Ovary (tissue), 9 donors: ENCODE results near the gene MME. TPM values are rescaled to one million over a fixed set of nuclear protein-coding genes. Genes with fewer than 3 reads are reported as not detected.

Source experiments
- DNase-seq, 5 donors: peaks; one replicate each; pipeline ENCODE4 v3.0.0-alpha.2; 2019 to 2020
- H3K27ac ChIP-seq, 2 donors: fragments of 200-600 bp; one replicate each; pipeline versions ENCODE4 v1.5.1 to v1.8.0; 2019 to 2022
- H3K27me3 ChIP-seq: fragments of 200-600 bp; one replicate; pipeline ENCODE4 v1.8.0; 2022
- H3K36me3 ChIP-seq: fragments of 200-600 bp; sonication (generic); one replicate; pipeline ENCODE4 v1.5.1; 2019
- H3K4me1 ChIP-seq: one replicate; pipeline ENCODE4 v1.8.1; 2013; ENCODE audit warnings: mild to moderate bottlenecking, moderate library complexity; ENCODE audit not compliant: insufficient read depth
- H3K4me3 ChIP-seq: fragments of 200-600 bp; sonication (generic); one replicate; pipeline ENCODE4 v1.5.1; 2017
- H3K9me3 ChIP-seq, 2 donors: fragments of 200-600 bp in 1 of 2; sonication (generic) in 1 of 2; one replicate each; pipeline versions ENCODE4 v1.5.1 to v1.8.1; 2013 to 2019; ENCODE audit warnings: mild to moderate bottlenecking in 1 of 2, moderate library complexity in 1 of 2
- CTCF ChIP-seq, 3 donors: fragments of 450-650 bp in 2 of 3; fragments of 200-600 bp in 1 of 3; IDR thresholded peaks; one replicate each; pipeline versions ENCODE4 v1.5.1 to v1.8.0; 2016 to 2022; ENCODE audit warnings: antibody characterized with exemption in 3 of 3, mild to moderate bottlenecking in 1 of 3
- EP300 ChIP-seq: sonication (generic); formaldehyde crosslinking; IDR thresholded peaks from one replicate; pipeline ENCODE4 v1.6.1; 2017; ENCODE audit warnings: antibody characterized with exemption
- POLR2A ChIP-seq: fragments of 450-650 bp; IDR thresholded peaks from one replicate; pipeline ENCODE4 v1.6.1; 2017; ENCODE audit warnings: antibody characterized with exemption, mild to moderate bottlenecking, moderate library complexity
- WGBS, 3 donors: extraction: QIAGEN DNeasy Blood & Tissue Kit in 1 of 3; methylation state at CpG; one replicate each; pipeline versions ENCODE4 v1.1.5 to v1.1.7; 2013 to 2017; 5-methylcytosine and 5-hydroxymethylcytosine counted together
- intact Hi-C, 4 donors: fragments of 100-400 bp; cut with DNase I; formaldehyde crosslinking; loops; one replicate each; pipeline versions ENCODE4 v1.11.0 to v1.15.1; 2022 to 2023
- polyA plus RNA-seq, 2 donors: library from polyadenylated mRNA; stranded (reverse); fragments of 200-250 nt in 1 of 2; fragments of 350-450 nt in 1 of 2; fragmentation: Illumina TruSeq in 1 of 2; extraction: RNeasy Lipid Tissue Mini Kit (QIAGEN cat#74804) in 1 of 2; gene quantifications; one replicate each; pipeline ENCODE4 v1.2.3, GENCODE V29; 2013 to 2014
- total RNA-seq, 7 donors: library from RNA; depleted of rRNA in 2 of 7; stranded (reverse); fragments of >200 nt in 2 of 7; fragmentation: NEBNext Ultra II Directional in 3 of 7; extraction: Animal tissue kit (Norgen Biotek cat#: 25700) in 3 of 7; gene quantifications; one replicate each; pipeline versions ENCODE4 v1.1.0 to v1.2.4, GENCODE V29; 2016 to 2023
- donor health status: DM: no; HTN: no; CAD: no; lungs with moderate emphysema.
- donor health status: DM: no; HTN: no; CAD: no.
- donor health status: Bipolar disorder and iron deficiency.
- donor health status: DM: yes; HTN: yes; CAD: no.
- donor health status: DM: no; HTN: no; CAD: no.
- donor health status: DM: yes; HTN: yes; CAD: no.

The MME gene
- total and polyA plus RNA-seq, 9 donors = 0.56 to 3.1 (median 1.5) TPM

- intact Hi-C loops = no loop called here
- no peaks in the 10 kb centered on the region for H3K27me3 ChIP-seq
- no peaks in the 10 kb centered on the region for H3K4me1 ChIP-seq
- TF ChIP-seq EP300 = no peak
- no peak for TF ChIP-seq POLR2A
- no peak for TF ChIP-seq CTCF (IDR thresholded peaks at IDR 0.05)
- H3K27ac ChIP-seq = no peak overlapping the region
- no peaks in the 10 kb centered on the region for H3K9me3 ChIP-seq
- H3K36me3 ChIP-seq = no peaks in the 10 kb centered on the region
- H3K4me3 ChIP-seq = no peak overlapping the region
- 77 to 84% (median 78%) methylated on average over 3 of the region's 3 CpGs for WGBS, 3 donors
- DNase-seq = no peak
Observed at GRCh38 chr3:155149494-155149893, 69.4 kb downstream of the MME start.

GRCh38 chr3:155153242-155154186 is 73.4 kb downstream of the MME start:
- H3K27ac ChIP-seq = no peak overlapping the region
- TF ChIP-seq POLR2A (no peak), CTCF (IDR thresholded peaks at IDR 0.05) (no peak), EP300 (no peak)
- no peaks in the 10 kb centered on the region for H3K9me3 ChIP-seq
- H3K4me3 ChIP-seq = no peak overlapping the region
- no peaks in the 10 kb centered on the region for H3K27me3 ChIP-seq
- intact Hi-C loops = no loop called here
- WGBS, 3 donors = 78 to 84% (median 79%) methylated on average over 6 of the region's 6 CpGs
- no peaks in the 10 kb centered on the region for H3K36me3 ChIP-seq
- H3K4me1 ChIP-seq = no peaks in the 10 kb centered on the region
- DNase-seq = no peak

GRCh38 chr3:155154255-155154654 is 74.1 kb downstream of the MME start:
- H3K27me3 ChIP-seq = no peaks in the 10 kb centered on the region
- no peaks in the 10 kb centered on the region for H3K9me3 ChIP-seq
- H3K27ac ChIP-seq = no peak overlapping the region
- DNase-seq = no peak
- TF ChIP-seq EP300 (no peak), CTCF (IDR thresholded peaks at IDR 0.05) (no peak), POLR2A (no peak)
- no peaks in the 10 kb centered on the region for H3K4me1 ChIP-seq
- no peaks in the 10 kb centered on the region for H3K36me3 ChIP-seq
- intact Hi-C loops = no loop called here
- 80 to 84% (median 83%) methylated on average over 3 of the region's 3 CpGs for WGBS, 3 donors
- H3K4me3 ChIP-seq = no peak overlapping the region

- DNase-seq = no peak
- 64 to 77% (median 74%) methylated on average over 9 of the region's 9 CpGs for WGBS, 3 donors
- Histone ChIP-seq H3K36me3 (no peaks in the 10 kb centered on the region), H3K27me3 (no peaks in the 10 kb centered on the region), H3K9me3 (no peaks in the 10 kb centered on the region), H3K4me1 (no peaks in the 10 kb centered on the region), H3K4me3 (no peak overlapping the region), H3K27ac (no peak overlapping the region)
- intact Hi-C loops = no loop called here
- TF ChIP-seq POLR2A (no peak), EP300 (no peak)
Observed at GRCh38 chr3:155158346-155159037, 78.4 kb downstream of the MME start.

- TF ChIP-seq EP300 (no peak), CTCF (IDR thresholded peaks at IDR 0.05) (no peak), POLR2A (no peak)
- Histone ChIP-seq H3K27me3 (no peaks in the 10 kb centered on the region), H3K9me3 (no peaks in the 10 kb centered on the region), H3K27ac (no peak overlapping the region), H3K36me3 (no peaks in the 10 kb centered on the region), H3K4me3 (no peak overlapping the region), H3K4me1 (no peaks in the 10 kb centered on the region)
- no peak for DNase-seq
- intact Hi-C loops = no loop called here
- 85 to 96% (median 89%) methylated on average over 2 of the region's 2 CpGs for WGBS, 3 donors
Observed at GRCh38 chr3:155159301-155159700, 79.2 kb downstream of the MME start.
